ENCODE results near the gene ATP9B.
"Not testable (repeated sequence)": the region's sequence is repeated elsewhere in the genome, so short reads cannot be mapped to it uniquely, and the experiment has no call there.

ATP9B gene

DNA sequence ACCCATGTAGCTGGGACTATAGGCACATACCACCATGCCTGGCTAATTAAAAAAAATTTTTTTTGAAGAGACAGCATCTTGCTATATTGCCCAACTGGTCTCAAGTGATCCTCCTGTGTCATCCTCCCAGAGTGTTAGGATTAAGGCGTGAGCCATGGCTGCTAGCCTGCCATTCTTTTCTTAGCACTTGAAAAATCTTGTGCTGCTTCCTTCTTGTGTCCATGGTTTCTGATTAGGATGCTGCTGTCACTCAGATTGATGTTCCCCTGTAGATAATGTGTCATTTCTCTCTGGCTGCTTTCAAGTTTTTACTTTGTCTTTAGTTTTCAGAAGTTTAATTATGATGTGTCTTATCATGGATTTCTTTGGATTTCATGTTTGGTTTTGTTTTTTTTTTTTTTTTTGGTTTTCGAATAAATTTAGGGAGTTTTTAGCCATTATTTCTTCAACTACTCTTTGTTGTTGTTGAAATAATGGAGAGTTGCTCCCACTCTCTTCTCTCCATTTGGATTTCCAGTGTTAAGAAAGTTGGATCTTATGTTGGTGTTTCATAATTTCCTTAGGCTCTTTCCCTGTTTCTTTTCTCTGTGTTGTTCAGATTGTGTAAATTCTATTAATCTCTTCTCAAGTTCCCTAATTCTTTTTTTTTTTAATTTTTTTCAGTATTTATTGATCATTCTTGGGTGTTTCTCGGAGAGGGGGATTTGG, 2.5 kb downstream of the ATP9B start:
- DNase-seq (ENCODE audit: low spot score): no peak

DNA sequence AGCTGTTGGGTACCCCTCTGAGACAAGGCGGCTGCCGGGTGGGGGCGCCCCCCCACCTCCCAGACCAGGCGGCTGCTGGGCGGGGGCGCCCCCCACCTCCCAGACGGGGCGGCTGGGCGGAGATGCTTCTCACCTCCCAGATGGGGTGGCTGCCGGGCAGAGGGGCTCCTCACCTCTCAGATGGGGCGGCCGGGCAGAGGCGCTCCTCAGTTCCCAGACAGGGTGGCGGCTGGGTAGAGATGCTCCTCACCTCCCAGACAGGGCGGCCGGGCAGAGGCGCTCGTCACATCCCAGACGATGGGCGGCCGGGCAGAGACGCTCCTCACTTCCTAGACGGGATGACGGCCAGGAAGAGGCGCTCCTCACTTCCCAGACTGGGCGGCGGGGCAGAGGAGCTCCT, 3.5 kb downstream of the ATP9B start:
- not testable (repeated sequence) for DNase-seq (ENCODE audit: low spot score)

DNA sequence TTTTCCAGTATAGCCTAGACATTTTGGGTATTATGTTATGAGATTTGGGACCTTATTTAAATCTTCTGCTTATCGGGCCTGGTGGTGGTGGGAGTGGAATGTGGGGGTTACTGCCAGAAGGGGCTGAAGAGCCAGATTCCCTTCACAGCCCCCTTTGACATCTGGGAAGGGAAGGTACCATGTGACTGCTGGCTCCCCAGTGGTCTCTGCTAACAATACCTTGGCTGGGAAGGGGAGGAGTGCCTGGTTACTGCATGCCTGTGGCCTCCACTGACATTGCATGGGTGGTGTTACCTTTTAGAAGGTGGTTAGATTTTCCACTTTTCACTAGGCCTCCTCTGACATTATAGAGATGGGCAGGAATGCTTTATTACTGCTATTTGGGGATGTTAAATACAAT, 8.0 kb downstream of the ATP9B start:
- no peak for DNase-seq (ENCODE audit: low spot score)

DNA sequence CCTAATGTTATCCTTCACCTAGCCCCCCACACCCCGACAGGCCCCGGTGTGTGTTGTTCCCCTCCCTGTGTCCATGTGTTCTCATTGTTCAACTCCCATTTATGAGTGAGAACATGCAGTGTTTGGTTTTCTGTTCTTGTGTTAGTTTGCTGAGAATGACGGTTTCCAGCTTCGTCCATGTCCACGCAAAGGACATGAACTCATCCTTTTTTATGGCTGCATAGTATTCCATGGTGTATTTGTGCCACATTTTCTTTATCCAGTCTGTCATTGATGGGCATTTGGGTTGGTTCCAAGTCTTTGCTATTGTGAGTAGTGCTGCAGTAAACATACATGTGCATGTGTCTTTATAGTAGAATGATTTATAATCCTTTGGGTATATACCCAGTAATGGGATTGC, 9.6 kb downstream of the ATP9B start:
- not testable (repeated sequence) for DNase-seq (ENCODE audit: low spot score)

DNA sequence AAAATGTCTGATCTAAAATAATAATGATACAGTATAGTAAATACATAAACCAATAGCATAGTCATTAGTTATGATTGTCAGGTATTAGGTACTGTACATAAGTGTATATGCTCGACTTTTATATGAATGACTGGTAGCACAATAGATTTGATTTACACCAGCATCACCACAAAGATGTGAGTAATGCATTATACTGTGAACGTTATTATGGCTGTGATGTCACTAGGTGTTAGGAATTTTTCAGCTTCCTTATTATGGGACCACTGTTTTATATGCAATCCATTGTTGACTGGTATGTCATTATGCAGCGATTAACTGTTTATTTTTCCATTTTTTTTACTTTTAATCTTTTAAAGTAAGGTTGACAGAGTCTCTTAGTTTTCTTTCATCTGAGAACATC, 23.7 kb downstream of the ATP9B start:
- DNase-seq (ENCODE audit: low spot score): no peak

DNA sequence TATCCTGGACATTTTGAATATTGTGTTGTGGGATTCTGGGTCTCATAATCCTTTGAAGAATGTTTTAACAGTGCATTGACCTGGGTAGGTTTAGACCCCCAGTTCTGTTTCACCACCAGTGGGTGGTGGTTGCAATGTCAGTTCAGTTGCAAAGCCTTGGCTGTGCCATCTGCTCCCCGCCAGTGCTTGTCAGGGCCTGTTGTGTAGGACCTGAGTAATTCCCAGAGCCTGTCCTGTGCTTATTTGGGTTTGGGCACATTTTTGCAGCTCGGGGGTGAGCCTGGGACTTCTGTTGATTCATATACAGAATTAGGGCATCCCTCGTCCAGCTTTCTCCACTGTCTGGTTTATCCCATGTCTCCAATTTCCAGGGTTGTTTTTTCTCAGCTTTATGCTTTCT, 24.8 kb downstream of the ATP9B start:
- no peak for DNase-seq (ENCODE audit: low spot score)

DNA sequence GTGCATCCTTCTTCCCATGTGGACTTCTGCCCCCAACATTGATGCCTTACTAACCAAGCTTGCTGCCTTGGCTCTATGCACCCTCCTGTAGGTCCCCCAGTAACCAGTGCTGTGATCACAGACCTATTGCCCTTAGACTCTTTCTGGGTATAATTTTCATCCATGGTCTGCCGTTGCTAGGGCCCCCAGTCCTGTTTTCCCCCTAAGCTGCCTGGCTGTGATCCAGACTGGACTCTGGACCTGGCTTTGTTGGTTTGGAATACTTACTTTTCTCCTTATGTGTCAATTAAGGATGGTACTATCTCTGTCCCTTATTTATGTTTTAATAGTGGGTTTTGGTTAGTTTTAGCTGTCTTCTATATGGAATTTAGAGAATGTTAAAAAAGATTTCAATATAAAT, 26.0 kb downstream of the ATP9B start:
- no peak for DNase-seq (ENCODE audit: low spot score)

DNA sequence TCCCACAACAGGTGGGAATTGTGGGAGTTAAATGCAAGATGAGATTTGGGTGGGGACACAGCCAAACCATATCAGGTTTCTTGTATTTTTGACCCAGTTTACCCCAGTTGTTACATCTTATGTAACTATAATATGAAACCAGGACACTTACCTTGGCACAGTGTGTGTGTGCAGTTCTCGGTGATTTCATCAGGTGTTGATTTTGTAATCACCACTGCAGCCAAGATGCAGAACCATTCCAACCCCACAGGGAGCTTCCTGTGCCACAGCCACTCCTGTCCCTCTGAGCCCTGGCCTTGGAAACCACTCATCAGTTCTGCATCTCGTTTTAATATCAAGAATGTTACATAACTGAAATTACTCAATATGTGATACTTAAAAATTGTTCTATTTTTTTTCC, 31.8 kb downstream of the ATP9B start:
- no peak for DNase-seq (ENCODE audit: low spot score)

DNA sequence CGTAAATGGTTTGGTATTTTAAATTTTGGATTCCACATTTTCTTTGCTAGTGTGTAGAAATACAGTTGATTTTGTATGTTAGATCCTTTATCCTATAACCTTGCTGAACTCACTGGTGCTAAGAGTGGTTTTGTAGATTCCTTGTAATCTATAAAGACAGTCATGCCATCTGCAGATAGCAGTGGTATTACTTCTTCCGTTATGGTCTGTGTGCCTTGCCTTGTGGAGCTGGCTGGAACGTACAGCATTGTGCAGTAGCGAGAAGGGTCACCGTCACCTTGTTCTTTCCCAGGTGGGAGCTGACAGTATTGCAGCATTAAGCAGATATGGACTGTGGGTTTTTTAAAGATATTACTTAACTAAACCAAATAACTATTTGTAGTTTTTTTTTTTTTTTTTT, 33.7 kb downstream of the ATP9B start:
- no peak for DNase-seq (ENCODE audit: low spot score)

DNA sequence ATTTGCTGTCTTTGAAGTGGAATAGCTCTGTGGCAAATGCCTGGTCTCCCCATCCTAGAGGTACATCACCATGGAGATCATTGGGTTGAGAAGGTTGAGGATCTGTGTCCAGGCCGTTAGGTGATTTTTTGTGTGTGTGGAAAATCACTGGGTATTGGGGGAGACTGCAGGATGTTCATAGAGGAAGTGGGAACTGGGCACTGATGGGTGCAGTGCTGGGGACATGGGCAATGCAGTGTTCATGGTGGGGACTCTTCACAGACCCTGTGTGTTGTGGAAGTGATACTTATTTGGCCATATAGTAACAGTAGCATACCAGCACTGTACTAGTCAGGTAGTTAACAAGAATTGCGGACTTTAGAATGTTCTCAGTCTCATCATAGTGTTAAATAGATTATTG, 34.9 kb downstream of the ATP9B start:
- no peak for DNase-seq (ENCODE audit: low spot score)

DNA sequence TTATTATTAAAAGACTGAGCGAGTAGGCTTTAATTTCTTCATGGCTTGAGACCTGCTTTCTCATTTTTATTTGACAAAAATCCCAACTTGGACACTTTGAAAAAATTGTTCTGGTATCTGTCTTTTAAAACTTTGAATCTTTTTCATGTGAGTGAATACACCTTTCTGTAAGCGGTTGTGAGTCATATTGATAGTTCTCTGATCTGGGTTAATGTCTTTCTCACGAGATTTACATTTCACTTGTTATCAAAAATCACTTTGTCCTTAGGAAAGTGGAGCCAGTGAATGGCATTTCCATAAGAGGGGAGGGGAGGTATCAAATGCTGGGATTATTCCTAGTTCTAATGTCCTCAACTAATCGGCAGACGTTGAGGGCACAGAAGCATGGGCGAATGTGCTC, 36.3 kb downstream of the ATP9B start:
- DNase-seq (ENCODE audit: low spot score): no peak

DNA sequence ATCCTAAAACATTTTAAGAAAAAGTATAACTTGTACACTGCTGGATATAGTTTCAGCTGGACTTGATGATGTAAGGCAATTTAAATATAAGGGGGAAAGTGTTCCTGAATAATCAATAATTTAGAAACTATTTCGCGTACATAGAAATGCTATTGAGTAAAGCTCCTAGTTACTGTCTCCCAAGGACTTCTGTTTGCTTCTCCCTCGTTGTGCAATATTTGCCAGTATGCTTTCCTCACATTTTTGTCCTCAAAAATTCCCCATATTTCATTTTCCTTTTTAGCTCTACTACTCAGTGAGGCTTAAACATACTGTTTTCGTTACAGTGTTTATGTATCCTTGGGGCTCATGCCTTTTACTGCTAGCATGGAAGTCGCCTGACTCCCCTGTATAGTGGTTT, 36.9 kb downstream of the ATP9B start:
- DNase-seq (ENCODE audit: low spot score): no peak

DNA sequence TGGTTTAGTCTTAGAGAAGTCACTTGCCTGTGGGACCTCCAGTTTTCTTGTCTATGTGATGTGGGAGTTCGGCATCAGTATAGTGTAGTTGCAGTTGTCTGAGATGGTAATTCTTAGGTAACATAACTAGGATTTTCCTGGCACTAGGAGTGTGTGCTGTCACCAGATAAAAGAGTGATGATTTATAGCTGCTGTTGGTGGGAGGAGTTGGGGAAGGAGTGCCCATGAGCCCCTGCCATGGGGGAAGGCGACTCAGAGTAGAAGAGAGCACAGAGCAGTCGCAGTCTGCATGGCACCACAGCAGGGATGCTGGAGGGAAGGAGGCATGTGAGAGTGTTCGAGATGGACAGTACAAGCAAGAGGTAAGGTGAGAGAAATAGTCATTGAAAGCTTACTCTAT, 38.7 kb downstream of the ATP9B start:
- no peak for DNase-seq (ENCODE audit: low spot score)

DNA sequence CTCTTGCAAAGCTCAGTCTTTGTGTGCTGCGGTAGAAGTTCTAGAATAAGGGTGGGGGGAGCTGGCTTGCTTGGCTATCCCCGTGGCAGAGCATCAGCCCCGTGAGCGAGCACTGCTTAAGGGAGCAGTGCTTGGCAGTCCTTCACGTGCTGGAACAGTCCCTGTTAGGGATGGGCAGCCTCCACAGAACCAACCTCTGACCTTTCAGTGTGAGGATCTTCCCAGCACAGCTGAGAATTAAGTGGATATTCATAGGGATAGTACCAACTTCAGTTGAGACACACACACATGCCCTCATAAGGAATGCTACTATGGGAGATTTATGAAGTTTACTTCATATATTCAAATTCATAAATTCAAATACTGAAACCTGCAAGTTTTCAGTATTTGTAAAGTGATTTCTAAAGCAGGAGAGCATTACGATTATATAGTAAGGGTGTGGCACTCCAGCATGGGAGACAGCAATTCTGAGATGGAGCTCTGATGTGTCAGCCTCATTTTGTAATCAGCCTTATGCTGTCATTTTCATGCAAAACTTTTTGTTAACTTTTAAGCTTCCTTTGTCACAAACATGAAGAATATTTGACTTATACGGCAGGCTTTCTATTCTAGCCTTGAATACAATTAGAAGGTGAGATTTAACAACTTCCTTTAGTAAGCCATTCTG, 39.5 kb downstream of the ATP9B start:
- no peak for DNase-seq (ENCODE audit: low spot score)

DNA sequence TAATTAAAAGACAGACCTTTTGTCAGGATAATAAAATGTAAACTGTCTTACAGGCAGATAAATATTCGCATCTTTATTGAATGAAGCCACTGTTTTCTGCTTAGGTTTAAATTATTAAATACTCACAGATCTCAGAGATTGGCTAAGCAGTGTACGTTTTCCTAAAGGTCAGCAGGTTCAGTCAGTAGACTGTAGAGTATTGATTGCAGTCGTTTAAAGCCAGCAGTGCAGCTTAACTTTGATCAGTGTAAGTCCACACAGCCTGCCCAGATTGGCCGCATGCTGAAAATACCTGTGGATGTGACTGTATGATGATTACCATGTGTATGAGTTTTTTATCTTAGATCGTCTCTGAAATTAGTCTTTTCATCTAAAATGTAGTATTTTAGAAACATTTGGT, 42.3 kb downstream of the ATP9B start:
- no peak for DNase-seq (ENCODE audit: low spot score)

DNA sequence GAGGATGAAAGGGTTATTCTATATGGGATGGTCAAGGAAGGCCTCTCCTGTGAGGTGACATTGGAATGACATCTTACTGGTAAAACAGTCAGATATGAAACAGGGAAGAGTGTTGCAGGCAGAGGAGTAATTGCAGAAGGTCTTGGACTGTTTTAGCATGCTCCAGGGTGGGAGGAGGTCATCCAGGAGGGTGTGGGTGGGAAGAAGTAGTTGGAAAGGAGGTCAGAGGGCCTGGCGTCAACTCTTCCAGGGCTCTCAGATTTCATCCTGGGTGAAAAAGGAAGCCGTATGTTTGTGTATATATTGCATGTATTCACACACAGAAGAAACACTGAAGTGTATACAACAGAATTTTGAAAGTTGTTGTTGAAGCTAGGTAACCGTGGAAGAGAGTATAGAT, 48.2 kb downstream of the ATP9B start:
- DNase-seq (ENCODE audit: low spot score): no peak

DNA sequence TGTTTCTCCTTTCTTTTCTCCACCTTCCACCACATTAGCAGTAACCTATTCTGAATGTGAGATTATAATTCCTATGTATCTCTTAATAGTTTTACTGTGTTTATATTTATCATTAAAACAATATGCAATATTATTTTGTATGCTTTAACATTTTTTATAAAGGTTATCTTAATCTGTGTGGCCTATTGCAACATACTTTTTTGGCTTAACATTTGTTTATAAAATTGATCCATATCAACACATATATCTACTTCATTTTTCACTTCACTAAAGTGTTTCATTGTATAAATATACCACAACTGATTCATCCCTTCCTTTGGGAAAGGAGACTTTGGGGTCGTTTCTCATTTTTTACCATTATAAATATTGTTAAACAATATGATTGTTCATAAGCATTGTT, 48.6 kb downstream of the ATP9B start:
- no peak for DNase-seq (ENCODE audit: low spot score)

DNA sequence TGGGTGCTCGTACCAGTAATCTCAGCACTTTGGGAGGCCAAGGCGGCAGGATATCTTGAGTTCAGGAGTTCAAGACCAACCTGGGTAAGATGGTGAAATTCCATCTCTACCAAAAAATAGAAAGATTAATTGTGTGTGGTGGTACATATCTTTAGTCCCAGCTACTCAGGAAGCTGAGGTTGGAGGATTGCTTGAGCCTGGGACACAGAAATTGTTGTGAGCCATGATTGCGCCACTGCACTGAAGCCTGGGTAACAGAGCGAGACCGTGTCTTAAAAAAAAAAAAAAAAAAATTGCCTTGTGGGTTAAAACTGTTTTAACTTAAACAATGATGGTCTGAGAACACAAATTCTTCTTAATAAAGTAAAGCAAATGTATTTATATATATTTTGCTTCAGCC, 49.6 kb downstream of the ATP9B start:
- no peak for DNase-seq (ENCODE audit: low spot score)

DNA sequence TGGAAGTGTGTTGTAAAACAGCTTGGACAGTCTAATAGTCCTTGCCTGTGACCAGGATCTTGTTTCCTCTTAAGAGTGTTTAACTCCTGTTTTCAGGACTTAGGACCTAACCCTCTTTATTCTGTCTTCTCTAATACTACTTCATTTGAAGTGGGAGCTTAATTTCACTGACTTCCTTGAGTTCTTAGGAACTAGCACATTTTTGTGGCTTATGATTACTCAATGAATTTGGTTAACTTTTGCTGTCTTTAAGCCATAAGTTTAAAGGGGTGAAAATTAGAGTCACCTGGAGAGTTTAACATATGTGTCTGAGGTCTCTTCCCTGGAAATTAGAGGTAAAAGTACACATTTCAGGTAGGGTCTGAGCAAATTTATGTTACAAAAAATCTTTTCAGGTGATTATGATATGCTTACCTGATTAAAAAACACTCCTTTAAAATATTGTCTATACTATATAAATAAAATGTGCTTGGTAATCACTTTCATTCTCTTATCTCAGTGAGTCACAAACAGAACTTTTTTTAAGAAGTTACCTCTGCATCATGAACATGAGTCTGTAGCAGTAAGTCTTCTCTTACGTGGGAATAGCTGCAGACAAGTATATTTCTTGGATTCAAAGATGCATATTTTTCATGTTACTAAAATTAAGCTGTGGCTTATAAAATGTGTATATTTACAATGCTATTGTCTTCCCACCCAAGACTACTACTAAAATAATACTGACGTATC, 52.7 kb downstream of the ATP9B start:
- DNase-seq (ENCODE audit: low spot score): no peak

DNA sequence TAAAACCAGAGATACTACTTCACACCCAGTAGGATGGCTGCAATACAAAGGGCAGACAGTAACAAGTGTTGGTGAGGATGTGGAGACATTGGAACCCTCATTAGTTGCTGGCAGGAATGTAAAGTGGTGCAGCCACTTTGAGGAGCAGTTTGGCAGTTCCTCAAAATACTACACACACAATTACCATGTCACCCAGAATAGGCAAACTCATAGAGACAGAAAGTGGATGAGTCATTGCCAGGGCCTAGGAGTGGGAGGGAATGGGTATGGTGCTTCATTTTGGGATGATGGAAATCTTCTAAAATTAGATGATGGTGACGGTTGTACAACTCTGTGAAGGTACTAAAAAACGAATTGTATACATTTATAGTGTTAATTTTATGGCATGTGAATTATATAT, 54.8 kb downstream of the ATP9B start:
- no peak for DNase-seq (ENCODE audit: low spot score)

DNA sequence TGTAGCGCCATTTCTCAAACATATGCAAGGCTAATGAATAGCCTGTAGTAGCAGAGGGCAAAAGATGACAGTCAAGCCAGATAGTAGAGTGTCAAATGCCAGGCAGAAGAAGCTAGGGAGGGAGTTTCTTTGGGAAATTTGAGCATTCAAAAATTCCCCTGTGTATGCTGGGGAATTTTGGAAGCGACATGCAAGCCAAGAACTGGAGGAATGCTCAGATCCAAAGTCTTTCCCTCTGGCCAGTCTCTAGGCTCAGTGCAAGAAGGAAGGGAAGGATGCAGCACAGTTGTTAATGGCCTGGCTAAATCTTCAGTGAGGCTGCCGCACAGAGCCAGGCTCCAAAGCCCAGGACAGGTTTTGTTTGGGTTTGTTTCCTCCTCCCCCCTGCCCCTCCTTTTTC, 59.9 kb downstream of the ATP9B start:
- no peak for DNase-seq (ENCODE audit: low spot score)

DNA sequence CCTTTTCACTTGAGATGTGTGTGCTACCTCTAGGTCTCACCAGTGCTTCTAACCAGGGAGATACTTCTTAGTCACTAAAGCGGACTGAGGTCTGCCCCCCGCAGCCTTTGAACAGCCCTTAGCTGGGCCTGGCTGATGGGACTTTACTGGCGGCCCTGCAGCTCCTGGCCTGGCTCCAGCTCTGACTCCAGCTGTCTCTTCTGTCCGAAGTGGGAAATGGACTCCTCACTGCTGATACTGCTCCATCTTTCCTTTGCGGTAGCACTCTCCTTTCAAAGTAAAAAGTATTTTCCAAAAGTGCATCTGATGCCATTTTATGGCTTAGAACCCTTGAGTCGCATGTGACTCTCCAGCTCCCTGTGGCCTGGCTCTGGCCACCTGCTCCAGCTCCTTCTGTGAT, 64.5 kb downstream of the ATP9B start:
- peak; percentile 22 for DNase-seq (ENCODE audit: low spot score)

DNA sequence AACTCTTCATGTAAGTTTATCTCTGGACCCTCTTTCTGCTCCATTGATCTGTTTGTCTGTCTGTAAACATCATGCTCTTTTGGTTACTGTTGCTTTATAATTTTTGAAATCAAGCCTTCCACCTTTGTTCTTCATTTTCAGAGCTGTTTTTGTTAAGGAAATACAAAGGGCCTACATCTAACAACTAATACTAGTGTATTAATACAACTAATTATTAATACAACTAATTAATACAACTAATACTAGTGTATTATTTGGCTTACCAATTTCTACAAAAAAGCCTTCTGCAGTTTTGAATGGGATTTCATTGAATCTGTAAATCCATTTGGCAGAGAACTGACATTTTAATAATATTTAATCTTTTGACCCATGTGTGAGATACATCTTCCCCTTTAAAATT, 66.7 kb downstream of the ATP9B start:
- no peak for DNase-seq (ENCODE audit: low spot score)

DNA sequence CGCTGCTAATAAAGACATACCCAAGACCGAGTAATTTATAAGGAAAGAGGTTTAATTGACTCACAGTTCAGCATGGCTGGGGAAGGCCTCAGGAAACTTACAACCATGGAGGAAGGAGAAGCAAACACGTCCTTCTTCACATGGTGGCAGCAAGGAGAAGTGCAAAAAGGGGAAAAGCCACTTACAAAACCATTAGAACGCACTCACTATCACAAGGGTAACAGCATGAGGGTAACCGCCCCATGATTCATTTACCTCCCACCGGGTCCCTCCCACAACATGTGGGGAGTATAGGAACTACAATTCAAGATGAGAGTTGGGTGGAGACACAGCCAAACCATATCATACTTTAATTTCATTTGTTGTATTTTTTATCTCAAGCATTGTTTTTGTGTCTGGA, 67.5 kb downstream of the ATP9B start:
- no peak for DNase-seq (ENCODE audit: low spot score)

Data from cerebellar cortex (tissue), 1 donor.